GM19240 (cell line): Measurements from ENCODE around the gene TEX101.
"Not testable (repeated sequence)": the region's sequence is repeated elsewhere in the genome, so short reads cannot be mapped to it uniquely, and the experiment has no call there.

ENCODE experiments used
- DNase-seq: peaks from one replicate; pipeline ENCODE4 v3.0.0; 2011; ENCODE audit warnings: low spot score; ENCODE audit not compliant: insufficient read length

The TEX101 gene, protein sequence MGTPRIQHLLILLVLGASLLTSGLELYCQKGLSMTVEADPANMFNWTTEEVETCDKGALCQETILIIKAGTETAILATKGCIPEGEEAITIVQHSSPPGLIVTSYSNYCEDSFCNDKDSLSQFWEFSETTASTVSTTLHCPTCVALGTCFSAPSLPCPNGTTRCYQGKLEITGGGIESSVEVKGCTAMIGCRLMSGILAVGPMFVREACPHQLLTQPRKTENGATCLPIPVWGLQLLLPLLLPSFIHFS

DNA sequence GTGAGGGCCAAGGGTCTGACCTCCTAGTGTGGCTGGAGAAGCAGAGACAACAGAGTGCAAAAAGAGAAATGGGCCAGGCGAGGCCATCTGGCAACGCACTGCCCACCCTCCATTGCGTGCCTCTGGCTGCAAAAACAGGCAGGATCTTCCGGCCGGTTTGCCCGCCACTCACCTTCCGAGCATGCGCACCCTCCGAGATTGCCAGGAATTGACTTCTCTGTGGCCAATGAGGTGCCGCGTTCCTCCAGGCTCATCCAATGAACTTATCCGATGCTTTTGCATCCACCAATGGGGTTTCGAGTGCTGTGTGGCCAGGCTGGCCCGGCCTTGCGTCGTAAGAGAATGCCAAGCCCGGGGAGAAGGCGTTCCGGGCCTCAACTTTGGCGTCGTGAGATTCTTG lies at the start of gene TEX101:
TSS of gene TEX101 (plus strand) at position 337 of the 400 bp plus-strand sequence. CDS start 1,030 bp downstream, outside the sequence.
- no peak for DNase-seq

DNA sequence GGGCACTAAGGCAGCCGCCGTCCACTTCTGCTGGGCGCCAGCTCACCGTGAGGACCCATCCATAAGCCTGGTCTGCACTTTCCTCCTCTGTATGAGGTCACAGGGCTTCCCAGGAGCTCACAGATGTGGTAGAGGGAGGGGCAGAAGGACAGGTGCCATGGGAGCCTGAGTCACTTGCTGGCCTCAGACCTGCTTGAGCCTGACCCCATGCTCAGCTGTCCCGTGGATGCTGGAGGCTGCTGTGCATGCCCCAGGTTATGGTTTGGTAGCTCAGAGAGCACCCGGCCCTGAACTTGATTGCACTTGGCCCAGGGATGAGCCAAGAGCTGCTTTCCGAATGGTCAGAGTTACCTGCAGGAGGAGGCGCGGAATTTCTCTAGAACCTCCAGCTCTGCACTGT lies 49.0 kb upstream of the TEX101 start:
- not testable (repeated sequence) for DNase-seq

DNA sequence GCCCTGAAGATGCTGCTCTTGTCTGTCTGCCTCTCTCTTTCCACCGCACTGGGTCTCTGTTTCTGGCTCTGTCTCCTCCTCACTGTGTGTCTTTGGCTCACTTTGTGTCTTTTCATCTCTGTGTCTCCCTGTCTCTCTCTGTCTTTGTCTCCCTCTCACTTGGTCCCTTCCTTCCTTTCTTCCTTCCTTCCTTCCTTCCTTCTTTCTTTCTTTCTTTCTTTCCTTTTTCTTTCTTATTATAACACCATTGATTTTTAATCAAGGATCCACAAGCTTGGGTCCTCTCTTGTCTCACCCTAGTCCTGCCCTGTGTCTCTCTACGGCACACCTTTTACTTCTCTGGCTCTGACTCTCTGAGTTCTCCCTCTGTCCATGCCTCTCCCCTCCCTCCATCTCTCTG lies 46.9 kb upstream of the TEX101 start:
- no peak for DNase-seq

DNA sequence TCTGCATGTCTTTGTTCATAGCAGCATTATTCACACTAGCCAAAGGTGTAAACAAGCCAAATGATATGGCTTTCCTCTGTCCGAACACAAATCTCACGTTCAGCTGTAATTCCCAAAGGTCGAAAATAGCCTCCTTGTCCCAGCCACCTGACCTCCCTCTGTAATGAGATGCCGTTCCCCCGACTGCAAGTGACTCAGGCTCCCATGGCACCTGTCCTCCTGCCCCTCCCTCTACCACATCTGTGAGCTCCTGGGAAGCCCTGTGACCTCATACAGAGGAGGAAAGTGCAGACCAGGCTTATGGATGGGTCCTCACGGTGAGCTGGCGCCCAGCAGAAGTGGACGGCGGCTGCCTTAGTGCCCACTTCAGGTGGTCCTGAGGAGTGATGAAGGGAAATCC lies 45.8 kb upstream of the TEX101 start:
- DNase-seq = not testable (repeated sequence)

DNA sequence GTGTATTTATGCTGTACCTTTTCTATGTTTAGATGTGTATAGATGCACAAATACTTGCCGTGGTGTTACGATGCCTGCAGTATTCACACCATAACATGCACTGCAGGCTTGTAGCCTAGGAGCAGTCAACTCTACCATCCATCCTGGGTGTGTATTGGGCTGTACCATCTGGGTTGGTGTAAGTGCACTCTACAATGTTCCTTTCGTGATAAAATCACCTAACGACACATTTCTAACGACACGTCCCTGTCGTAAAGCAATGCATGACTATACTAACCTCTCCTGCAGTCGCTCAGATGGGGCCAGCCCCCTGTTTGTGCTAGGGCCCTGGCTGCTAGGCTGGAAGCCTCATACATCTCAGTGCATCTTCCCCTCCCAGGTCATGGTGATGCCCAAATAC lies 42.8 kb upstream of the TEX101 start:
- DNase-seq = no peak

DNA sequence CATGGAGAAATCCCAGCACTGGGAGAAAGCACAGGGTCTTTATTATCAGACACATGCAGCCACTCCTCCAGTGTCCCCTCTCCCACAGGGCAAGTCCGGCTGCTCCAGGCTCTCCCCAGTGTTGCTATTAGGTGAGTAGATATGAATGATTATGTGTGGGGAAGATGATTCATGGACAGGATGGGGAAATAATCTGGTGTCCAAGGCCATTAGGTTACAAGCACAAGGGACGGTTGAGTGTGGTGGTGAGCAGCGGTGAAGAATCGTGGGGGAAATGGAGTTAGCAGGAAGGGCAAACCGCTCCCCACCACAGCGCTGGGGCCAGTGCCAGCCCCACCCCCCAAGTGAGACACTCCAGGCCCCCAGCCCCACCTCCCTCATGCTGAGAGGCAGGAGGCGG lies 42.2 kb upstream of the TEX101 start:
- no peak for DNase-seq

DNA sequence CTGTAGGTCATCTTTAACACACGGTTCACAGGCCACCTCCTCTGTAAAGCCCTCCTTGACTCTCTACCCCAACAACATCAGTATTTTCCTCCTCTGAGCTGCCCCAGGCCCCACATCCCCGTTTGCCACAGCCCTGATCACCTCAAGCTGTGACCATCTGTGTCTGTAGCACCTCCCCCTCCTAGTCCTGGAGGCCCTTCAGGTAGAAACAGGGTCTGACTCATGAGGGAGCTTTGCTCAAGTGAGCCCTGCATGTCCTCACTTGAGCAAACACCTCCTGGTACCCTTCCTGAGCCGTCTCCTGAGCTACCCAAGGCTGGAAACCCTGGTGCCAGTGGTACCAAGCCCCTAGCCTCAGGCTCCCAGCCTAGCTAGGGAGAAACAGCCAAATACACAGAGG lies 37.1 kb upstream of the TEX101 start:
- not testable (repeated sequence) for DNase-seq

DNA sequence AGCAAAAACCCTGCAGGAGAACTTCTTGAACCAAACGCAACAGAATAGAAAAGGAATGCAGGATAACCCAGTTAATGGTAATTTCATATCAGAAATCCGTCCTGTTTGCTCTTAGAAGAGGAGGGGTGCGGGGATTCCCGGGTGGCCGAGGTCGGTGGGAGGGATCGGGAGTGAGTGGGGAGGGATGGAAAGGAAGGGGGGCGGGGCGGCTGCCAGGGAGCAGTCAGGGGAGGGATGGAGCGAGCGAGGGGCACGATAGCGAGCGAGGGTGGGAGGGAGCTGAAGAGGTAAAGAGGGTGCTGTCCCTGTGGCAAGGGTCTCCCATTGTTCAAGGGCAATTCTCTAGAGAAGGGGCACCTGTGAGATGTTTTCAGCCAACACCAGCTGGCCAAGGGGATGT lies 34.7 kb upstream of the TEX101 start:
- no peak for DNase-seq

DNA sequence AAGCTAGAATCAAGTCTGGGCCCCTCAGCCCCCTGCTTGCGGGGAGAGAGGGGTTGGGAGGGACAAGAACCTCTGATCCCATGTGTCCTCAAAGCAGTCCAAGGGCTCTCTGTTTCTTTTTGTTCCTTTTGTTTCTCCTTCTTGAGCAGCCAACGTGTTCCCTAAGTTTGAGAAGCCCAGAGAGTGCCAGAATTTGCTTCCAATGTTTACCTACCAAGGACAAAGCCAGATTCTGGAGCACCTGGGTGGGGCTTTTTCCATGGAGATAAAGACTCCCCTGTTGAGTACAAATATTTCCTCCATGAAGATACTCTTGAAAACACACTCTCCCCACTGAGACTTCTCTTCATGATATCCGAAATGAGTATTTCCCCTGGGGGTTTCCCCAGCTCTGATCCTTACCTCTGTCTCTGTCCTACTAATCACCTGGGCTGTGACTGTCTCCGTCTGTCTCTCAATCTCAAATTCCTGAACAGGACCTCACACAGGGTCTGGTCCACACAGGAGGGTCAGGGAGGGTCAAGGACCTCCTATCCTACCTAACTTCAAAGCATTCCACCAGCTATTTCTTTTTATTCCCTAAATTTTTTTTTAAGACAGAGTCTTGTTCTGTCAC lies 33.8 kb upstream of the TEX101 start:
- DNase-seq = no peak

DNA sequence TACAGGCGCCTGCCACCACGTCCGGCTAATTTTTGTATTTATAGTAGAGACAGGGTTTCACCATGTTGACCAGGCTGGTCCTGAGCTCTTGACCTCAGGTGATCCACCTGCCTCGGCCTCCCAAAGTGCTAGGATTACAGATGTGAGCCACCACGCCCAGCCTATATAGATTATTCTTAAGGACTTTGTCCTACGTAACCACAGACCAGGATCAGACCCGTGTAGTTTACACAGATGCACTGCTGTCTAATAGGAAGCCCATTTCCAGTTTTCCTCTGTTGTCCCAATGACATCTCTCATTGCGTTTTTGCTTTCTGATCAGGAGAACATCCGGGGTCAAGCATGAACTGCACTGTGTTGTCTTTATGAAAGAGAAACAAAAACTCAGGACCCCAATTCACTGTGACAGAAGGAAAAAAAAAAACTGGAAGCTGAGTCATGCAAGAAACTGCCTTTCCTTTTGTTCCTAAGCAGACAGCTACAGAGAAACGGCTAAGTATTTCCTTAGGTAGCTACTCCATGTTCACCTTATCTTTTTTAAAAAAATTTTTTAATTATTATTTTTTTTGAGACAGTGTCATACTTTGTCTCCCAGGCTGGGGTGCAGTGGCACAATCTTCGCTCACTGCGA lies 32.0 kb upstream of the TEX101 start:
- DNase-seq = not testable (repeated sequence)

DNA sequence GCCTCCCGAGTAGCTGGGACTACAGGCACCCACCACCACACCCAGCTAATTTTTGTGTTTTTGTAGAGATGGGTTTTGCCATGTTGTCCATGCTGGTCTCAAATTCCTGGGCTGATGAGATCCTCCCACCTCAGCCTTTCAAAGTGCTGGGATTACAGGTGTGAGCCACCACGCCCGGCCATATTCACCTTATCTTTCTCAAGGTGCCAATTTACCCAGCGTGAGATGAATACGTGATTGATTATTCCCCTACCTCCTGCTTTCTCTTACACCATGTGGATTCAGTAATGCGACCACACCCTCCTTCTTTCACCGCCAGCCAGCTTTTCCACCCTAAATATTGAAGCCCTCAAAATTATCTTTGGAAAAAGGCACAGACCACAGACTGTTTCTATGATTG lies 31.4 kb upstream of the TEX101 start:
- not testable (repeated sequence) for DNase-seq

DNA sequence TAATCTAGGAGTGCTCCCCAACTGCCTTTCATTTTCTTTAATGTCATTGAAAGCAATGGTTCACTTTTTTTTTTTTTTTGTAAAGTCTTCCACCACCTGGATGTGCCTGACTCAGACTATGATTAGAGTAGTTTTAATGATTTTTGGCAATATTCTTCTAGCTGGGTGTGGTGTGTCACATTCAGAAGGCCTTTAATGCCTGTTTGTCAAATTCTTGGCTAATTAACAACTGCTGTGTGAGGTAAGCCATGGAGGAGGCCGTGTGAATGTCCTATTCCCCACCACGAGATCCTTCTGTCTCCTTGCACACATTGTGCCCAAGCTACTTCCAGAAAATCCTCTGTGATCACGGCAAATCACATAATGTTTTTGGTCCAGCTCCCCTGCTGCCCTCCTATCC lies 30.9 kb upstream of the TEX101 start:
- DNase-seq = not testable (repeated sequence)

DNA sequence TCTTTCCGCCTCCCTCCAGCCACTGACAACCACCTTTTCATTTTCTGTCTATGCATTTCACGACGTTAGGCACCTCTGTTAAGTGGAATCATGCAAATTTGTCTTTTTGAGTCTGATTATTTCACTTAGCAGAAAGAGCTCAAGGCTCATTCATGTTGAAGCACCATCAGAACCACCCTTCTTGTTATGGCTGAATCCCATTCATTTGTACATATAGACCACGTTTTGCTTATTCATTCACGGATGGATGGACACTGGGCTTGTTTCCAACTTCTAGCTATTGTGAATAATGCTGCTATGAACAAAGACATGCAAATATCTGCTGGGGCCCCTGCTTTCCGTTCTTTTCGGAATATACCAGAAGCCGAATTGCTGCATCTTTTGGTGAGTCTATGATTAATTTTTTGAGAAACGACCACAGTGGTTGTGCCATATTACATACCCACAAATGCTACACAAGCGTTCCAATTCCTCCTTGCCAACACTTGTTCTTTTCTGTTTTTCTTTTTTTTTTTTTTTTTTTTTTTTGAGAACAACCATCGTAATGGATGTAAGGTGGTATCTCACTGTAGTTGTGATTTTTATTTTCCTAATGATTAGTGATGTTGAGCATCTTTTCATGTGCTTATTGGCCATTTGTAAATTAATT lies 23.7 kb upstream of the TEX101 start:
- DNase-seq = not testable (repeated sequence)

DNA sequence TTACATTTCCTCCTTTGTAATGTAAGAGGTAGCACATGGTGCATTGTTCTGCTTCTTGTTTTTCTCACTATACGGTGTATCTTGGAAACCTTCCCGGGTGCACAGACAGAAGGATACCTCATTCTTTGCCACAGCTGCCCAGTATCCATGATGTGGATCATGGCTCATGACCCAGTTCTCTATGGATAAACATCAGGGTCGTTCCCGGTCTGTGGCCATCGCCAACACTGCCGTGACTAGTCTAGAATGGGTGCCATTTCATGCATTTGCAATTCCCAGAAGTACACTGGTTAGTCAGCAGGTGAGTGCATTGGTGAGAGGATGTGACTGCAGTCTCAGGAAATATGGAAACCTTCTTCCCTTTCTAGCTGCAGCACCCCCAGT lies 23.1 kb upstream of the TEX101 start:
- DNase-seq = not testable (repeated sequence)

DNA sequence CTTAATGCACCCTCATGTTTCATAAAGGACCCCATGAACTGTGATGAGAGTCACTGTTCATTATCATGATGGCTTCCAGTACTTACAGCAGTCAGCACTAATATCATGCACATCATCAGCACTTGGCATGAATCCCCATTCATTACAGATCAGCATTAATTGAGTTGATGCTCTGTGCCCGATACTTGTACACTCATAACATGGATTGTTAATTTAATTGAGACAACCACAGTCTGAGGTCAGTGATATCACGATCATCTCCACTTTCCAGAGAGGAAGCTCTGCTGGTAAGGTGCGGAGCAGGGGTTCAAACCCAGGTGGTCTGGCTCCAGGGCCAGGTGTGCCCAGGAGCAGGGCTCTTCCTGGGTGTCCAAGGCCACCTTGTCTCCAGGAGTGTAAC lies 21.2 kb upstream of the TEX101 start:
- DNase-seq = not testable (repeated sequence)

DNA sequence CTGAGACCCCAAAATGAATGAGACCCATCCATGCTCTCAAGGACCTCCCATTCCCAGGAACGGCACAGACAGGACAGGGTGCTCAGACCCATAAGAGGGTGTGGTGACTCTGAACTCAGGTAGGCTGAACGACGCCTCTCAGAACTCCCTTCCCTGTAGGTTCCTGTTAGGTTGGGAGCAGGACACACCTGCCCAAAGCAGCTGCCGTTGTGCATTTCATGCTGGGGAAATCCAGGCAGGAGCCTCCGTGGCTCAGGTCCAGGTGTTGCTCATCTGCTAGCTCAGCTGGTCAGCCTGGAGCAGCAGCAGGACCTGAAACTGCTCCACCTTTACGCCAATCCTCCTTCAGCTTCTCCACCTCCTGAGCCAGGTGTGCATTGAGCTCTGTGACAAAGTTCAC lies 19.1 kb upstream of the TEX101 start:
- no peak for DNase-seq

DNA sequence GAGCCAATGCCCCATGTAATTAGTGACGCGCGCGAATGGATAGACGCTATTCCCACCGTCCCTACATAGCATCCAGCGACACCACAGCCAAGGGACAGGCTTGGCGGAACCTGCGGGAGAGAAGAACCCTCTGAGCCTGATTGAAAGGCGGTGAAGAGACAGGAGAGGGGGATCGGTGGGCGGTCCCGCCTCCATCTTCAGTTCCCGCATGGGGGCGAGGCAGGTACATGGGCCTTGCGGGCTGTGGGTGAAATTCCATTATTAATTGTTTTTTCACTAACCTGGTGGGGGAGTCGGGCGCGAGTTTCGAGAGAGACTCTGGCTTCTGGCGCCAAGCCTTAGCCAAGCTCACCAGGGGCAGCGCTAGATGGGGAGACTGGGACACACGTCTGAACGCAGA lies 8.4 kb upstream of the TEX101 start:
- no peak for DNase-seq

DNA sequence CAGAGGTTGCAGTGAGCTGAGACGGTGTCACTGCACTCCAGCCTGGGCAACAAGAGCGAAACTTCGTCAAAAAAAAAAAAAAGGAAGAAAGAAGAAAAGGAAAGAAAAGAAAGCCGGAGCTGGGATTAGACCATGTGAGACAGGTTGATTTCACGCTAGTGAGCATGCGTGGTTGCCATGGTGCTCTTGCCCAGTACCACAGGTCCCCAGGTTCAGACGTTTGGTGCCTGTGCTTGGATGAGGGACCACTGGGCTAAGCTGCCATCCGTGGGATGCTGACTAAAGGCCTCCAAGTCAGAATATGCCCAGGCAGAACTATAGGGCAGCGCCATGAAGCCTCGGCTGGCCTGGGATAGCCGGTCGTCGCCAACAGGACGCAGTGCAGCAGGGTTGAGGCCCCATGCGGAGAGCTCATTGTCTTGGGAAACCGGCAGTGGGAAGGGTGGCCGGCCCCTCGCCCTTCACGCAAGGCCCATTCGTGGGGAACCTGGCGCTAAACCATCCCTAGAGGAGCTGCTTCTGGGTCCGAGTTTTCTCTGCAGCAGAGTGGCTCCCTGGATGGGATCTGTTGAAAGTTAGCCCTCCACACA lies 7.2 kb upstream of the TEX101 start:
- no peak for DNase-seq

DNA sequence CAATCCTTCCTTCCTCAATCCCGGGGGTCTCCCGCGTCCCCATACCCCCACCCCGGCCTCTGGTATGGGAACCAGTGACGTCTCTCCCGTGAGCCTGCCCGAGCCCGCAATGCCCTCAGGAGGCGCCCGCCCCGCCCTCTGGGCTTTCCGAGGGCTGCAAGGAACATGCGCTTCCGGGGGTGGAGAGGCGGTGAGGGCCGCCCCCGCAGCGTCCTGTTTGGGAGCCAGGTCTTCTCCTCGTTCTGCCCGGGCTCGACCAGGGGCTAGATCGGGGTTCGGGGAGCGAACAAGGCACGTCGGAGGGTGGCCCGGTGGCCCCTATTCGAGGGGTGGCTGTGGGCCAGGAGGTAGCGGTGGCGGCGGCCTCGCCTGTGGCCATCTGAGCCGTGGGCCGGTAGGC lies 6.6 kb upstream of the TEX101 start:
- DNase-seq = no peak

DNA sequence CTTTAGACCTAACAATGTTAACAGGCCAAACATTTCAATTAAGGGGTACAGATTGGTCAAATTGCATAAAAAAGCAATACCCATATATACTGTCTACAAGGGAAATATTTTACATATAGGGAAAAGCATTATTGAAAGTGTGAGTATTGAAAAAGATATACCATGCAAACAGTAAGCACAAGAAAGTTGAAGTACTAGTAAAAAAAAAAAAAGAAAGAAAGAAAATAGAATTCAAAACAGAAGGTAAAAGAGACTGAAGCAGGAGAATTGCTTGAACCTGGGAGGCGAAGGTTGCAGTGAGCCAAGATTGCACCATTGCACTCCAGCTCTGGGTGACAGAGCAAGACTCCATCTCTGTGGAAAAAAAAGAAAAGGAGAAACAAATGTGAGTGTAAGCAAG lies 5.3 kb upstream of the TEX101 start:
- no peak for DNase-seq

DNA sequence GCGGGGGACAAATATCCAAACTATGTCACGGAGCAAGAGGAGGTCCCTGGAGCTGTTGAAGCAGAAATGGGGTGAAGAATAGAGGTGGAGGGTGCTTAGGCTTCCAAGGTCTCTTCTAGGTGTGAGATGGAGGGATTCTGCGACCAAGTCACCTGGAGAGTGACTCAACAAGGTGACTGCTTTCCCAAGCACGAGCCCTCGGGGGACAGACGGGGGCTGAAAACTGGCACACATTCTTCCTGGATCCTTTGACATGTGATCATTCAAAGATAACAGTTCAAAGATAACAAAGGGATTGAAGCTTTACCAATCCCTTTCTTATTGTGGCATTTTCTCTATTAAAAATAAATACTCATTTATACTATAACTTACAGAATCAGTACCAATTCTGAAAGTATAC lies 2.2 kb upstream of the TEX101 start:
- DNase-seq = no peak
